GM21619 (cell line): Measurements from ENCODE around the gene SLC25A47.

Experiments used
- ATAC-seq: cut with Tn5 transposase; IDR thresholded peaks from one replicate; pipeline ENCODE4 v1.9.1; 2021; ENCODE audit not compliant: unreplicated experiment

SLC25A47 gene

GRCh38 chr14:100322138-100322957, 791 bp upstream of the SLC25A47 start:
- no peak for ATAC-seq

GRCh38 chr14:100323942-100324307, 786 bp downstream of the SLC25A47 start:
- ATAC-seq = no peak

- ATAC-seq = no peak
Observed at GRCh38 chr14:100325231-100325632, 2.1 kb downstream of the SLC25A47 start.

- ATAC-seq = no peak
Observed at GRCh38 chr14:100325958-100326357, 2.8 kb downstream of the SLC25A47 start.

- ATAC-seq = no peak
Observed at GRCh38 chr14:100327128-100327527, 4.0 kb downstream of the SLC25A47 start.

- no peak for ATAC-seq
Observed at GRCh38 chr14:100328495-100329163, 5.5 kb downstream of the SLC25A47 start.

GRCh38 chr14:100329233-100330006, 6.3 kb downstream of the SLC25A47 start:
- no peak for ATAC-seq

GRCh38 chr14:100330007-100330344, 6.8 kb downstream of the SLC25A47 start:
- ATAC-seq = no peak

- no peak for ATAC-seq
Observed at GRCh38 chr14:100330388-100330931, 7.3 kb downstream of the SLC25A47 start.

- no peak for ATAC-seq
Observed at GRCh38 chr14:100332071-100332639, 9.0 kb downstream of the SLC25A47 start.

GRCh38 chr14:100332797-100333196, 9.7 kb downstream of the SLC25A47 start:
- peak; percentile 70 for ATAC-seq

GRCh38 chr14:100333311-100333710, 10.2 kb downstream of the SLC25A47 start:
- ATAC-seq = no peak

GRCh38 chr14:100333827-100334226, 10.7 kb downstream of the SLC25A47 start:
- no peak for ATAC-seq

GRCh38 chr14:100334904-100335303, 11.8 kb downstream of the SLC25A47 start:
- ATAC-seq = no peak

GRCh38 chr14:100336618-100337530, 13.7 kb downstream of the SLC25A47 start:
- ATAC-seq = peak; percentile 35

GRCh38 chr14:100339766-100340422, 16.8 kb downstream of the SLC25A47 start:
- ATAC-seq = no peak

GRCh38 chr14:100340423-100340813, 17.3 kb downstream of the SLC25A47 start:
- no peak for ATAC-seq

- peak; percentile 40 for ATAC-seq
Observed at GRCh38 chr14:100341301-100342031, 18.3 kb downstream of the SLC25A47 start.

GRCh38 chr14:100342195-100342594, 19.1 kb downstream of the SLC25A47 start:
- no peak for ATAC-seq
